Adipocyte (in vitro differentiated cells): ENCODE results near the gene STRN.
A peak's percentile ranks its signal among the peaks of the same experiment; 100 is the strongest.
"Not testable (repeated sequence)": the region's sequence is repeated elsewhere in the genome, so short reads cannot be mapped to it uniquely, and the experiment has no call there.

Source experiments
- DNase-seq: peaks from one replicate; pipeline ENCODE4 v3.0.0-alpha.2; 2015; ENCODE audit warnings: low read depth
- H3K27me3 ChIP-seq: replicated peaks from 2 replicates; pipeline ENCODE4 v1.7.0; 2013; ENCODE audit warnings: mild to moderate bottlenecking, low read length, moderate library complexity; ENCODE audit not compliant: control insufficient read depth, insufficient read depth
- H3K36me3 ChIP-seq: 2 replicates; pipeline ENCODE4 v1.7.0; 2013; ENCODE audit warnings: low read length, mild to moderate bottlenecking, moderate library complexity; ENCODE audit not compliant: control insufficient read depth, insufficient read depth, severe bottlenecking
- H3K4me1 ChIP-seq: 2 replicates; pipeline ENCODE4 v1.7.0; 2013; ENCODE audit warnings: mild to moderate bottlenecking, low read length, moderate library complexity; ENCODE audit not compliant: control insufficient read depth, insufficient read depth
- H3K4me3 ChIP-seq: 2 replicates; pipeline ENCODE4 v1.7.0; 2013; ENCODE audit warnings: mild to moderate bottlenecking, low read length, moderate library complexity
- H3K9ac ChIP-seq: 2 replicates; pipeline ENCODE4 v1.7.0; 2013; ENCODE audit warnings: mild to moderate bottlenecking, low read length, moderate library complexity
- H3K9me3 ChIP-seq: 2 replicates; pipeline ENCODE4 v1.7.0; 2013; ENCODE audit warnings: mild to moderate bottlenecking, low read length, moderate library complexity; ENCODE audit not compliant: control insufficient read depth

The STRN gene

DNA sequence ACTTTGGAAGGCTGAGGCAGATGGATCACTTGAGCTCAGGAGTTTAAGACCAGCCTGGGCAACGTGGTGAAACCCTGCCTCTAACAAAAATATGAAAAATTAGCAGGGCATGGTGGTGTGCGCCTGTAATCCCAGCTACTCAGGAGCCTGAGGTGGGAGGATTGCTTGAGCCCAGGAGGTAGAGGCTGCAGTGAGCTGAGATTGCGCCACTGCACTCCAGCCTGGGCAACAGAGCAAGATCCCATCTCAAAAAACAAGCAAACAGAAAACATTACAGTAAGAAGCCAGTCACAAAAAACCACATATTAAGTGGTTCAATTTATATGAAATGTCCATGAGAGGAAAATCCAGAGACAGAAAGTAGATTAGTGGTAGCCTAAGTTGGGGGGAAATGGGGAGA lies 12.7 kb upstream of the STRN start:
- not testable (repeated sequence) for H3K4me3 ChIP-seq, H3K9me3 ChIP-seq, DNase-seq, H3K9ac ChIP-seq, H3K4me1 ChIP-seq, H3K27me3 ChIP-seq
- H3K36me3 ChIP-seq: peaks cover 22% of the 10 kb centered on the region

DNA sequence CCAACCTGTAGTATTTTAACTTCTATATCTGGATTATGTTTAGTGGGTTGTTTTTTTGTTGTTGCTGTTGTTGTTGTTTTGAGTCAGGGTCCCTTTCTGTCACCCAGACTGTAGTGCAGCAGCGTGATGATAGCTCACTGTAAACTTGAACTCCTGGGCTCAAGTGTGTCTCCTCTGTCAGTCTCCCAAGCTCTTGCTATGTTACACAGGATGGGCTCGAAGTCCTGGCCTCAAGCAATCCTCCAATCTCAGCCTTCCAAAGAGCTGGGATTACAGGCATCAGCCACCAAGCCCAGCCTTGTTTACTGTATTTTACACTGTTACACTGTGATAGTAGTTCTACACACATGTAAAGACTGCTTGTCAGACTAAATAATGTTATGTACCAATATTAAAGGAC lies 9.7 kb upstream of the STRN start:
- H3K9me3 ChIP-seq: no peaks in the 10 kb centered on the region
- H3K9ac ChIP-seq: no peak overlapping the region
- DNase-seq: no peak
- peaks cover 11% of the 10 kb centered on the region for H3K36me3 ChIP-seq
- H3K4me3 ChIP-seq: no peak overlapping the region
- H3K27me3 ChIP-seq: no peaks in the 10 kb centered on the region
- no peaks in the 10 kb centered on the region for H3K4me1 ChIP-seq

DNA sequence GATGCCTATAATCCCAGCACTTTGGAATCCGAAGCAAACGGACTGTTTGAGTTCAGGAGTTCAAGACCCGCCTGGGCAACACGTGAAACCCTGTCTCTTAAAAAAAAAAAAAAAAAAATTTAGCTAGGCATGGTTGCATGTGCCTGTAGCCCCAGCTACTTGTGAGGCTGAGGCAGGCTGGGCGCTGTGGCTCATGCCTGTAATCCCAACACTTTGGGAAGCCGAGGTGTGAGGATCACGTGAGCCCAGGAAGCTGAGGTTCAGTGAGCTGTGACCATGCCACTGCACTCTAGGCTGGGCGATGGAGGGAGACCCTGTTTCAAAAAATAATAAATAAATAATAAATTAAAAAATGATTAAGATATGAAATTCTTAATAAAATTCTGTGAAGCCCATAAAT lies 9.0 kb upstream of the STRN start:
- no peak for DNase-seq
- Histone ChIP-seq H3K4me1 (no peaks in the 10 kb centered on the region), H3K9ac (no peak overlapping the region), H3K4me3 (no peak overlapping the region), H3K36me3 (peaks cover 5% of the 10 kb centered on the region), H3K27me3 (no peaks in the 10 kb centered on the region), H3K9me3 (no peaks in the 10 kb centered on the region)

DNA sequence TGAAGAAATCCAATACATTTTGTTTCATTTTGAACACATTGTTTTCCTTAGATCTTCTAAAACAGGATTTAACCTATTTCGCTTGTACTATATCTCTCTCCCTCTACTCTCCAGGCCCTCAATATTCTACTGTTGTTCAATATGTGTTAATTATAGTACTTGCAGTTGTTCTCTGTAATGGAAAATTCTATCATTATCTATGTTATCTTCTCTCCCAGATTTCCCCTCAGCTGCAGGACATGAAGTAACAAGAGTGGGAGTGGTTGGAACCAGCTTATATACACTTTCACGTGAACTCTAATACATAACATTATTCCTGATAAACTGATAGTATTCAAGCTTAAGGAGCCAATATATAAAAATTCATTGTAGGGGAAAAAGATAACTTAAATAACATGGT lies 7.0 kb upstream of the STRN start:
- H3K9me3 ChIP-seq: no peaks in the 10 kb centered on the region
- no peak overlapping the region for H3K4me3 ChIP-seq
- H3K9ac ChIP-seq: no peak overlapping the region
- H3K36me3 ChIP-seq: no peaks in the 10 kb centered on the region
- no peaks in the 10 kb centered on the region for H3K27me3 ChIP-seq
- DNase-seq: no peak
- no peaks in the 10 kb centered on the region for H3K4me1 ChIP-seq

GRCh38 chr2:36971990-36972389 lies 5.7 kb upstream of the STRN start:
- H3K9me3 ChIP-seq: no peaks in the 10 kb centered on the region
- H3K9ac ChIP-seq: no peak overlapping the region
- DNase-seq: no peak
- no peaks in the 10 kb centered on the region for H3K36me3 ChIP-seq
- no peak overlapping the region for H3K4me3 ChIP-seq
- peaks cover 5% of the 10 kb centered on the region for H3K4me1 ChIP-seq
- H3K27me3 ChIP-seq: no peaks in the 10 kb centered on the region

- Histone ChIP-seq H3K27me3 (no peaks in the 10 kb centered on the region), H3K4me1 (peaks cover 19% of the 10 kb centered on the region), H3K4me3 (peak overlapping the region; percentile 99), H3K9ac (peak overlapping the region; percentile 95), H3K36me3 (no peaks in the 10 kb centered on the region), H3K9me3 (no peaks in the 10 kb centered on the region)
- DNase-seq: no peak
Observed at GRCh38 chr2:36967236-36967876, 1.0 kb upstream of the STRN start.

DNA sequence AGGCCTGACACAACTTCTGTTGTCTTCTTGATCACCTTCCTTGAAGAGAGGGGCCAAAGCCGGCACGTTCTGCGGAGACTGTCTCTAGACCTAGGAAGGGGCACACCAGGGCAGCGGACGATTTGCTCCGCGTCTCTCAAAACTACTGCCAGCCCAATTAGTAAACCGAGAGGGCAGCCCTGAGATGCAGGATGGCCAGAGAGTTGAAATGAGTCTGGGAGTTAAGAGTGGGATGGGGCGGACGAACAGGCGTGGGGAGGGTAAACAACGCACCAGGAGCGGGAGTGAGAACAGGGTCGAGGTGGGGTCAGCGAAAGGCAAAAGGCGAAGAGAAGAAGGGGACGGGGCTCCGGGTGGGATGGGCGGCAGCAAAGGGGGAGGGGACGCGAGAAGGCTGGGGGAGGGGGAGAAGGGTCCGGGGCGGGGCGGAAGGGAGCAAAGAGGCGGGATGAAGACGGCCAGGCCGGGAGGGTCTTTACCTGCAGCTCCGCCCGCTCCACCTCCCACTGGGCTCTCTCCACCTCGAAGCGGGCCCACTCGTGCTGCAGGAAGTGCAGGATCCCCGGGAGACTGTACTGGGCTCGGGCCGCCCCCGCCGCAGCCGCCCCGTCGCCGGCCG lies 476 bp downstream of the STRN start:
- DNase-seq: peak; percentile 54
- H3K27me3 ChIP-seq: no peaks in the 10 kb centered on the region

DNA sequence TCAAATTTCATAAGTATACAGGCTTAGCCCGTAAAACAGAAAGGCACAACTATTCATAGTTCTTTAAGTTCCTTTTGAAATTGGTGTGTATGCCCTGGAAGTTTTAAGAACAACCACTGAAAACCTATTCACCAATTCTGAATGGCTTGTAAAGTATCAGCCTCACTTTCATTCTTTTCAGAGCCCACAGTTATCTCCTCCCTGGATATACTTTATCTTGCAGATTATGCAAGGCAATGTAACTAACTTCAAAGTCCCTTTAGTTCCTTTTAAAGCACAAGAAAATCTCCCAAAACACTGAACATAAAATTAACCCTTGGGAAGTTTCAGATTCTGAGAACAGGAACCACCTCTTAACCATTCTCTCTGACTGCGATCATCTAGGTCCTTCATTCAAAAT lies 1.1 kb downstream of the STRN start:
- peak overlapping the region; percentile 90 for H3K9ac ChIP-seq
- peaks cover 19% of the 10 kb centered on the region for H3K4me1 ChIP-seq
- H3K4me3 ChIP-seq: peak overlapping the region; percentile 98
- DNase-seq: peak; percentile 49
- H3K36me3 ChIP-seq: no peaks in the 10 kb centered on the region
- no peaks in the 10 kb centered on the region for H3K9me3 ChIP-seq
- no peaks in the 10 kb centered on the region for H3K27me3 ChIP-seq

More for the DNA sequence above, 476 bp downstream of the STRN start:
- Histone ChIP-seq H3K9me3 (no peaks in the 10 kb centered on the region), H3K4me3 (peak overlapping the region; percentile 98), H3K4me1 (peaks cover 19% of the 10 kb centered on the region), H3K36me3 (no peaks in the 10 kb centered on the region), H3K9ac (peak overlapping the region; percentile 90)

DNA sequence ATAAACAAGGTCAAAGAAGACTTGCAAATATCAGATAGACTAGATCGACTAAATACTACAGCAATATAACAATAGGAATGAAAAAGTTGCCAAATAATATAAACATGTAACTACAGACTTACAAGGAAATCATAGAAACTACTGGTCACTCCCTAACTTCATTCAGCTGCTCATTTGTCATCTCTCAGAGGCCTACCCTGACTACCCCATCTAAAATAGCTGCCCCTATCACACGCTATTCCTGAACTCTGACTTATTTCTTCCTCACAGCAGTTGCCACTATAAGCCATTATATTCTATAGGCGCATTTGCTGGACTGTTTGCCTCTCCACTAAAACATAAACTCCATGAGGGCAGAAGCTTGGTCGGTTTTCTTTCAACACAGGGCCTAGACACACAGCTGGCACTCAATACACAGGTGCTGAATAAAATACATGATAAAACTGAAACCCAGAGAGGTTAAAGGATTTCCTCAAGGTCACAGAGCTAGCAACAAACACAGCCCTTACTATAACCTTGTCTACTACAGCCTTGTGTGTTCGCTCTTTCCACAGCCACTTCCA lies 1.8 kb downstream of the STRN start:
- DNase-seq: no peak
- no peaks in the 10 kb centered on the region for H3K9me3 ChIP-seq
- peak overlapping the region; percentile 98 for H3K4me3 ChIP-seq
- H3K36me3 ChIP-seq: no peaks in the 10 kb centered on the region
- peaks cover 19% of the 10 kb centered on the region for H3K4me1 ChIP-seq
- H3K9ac ChIP-seq: peak overlapping the region; percentile 90
- H3K27me3 ChIP-seq: no peaks in the 10 kb centered on the region

- Histone ChIP-seq H3K9me3 (no peaks in the 10 kb centered on the region), H3K4me1 (peaks cover 19% of the 10 kb centered on the region), H3K9ac (no peak overlapping the region), H3K4me3 (no peak overlapping the region), H3K36me3 (no peaks in the 10 kb centered on the region), H3K27me3 (no peaks in the 10 kb centered on the region)
- no peak for DNase-seq
Observed at GRCh38 chr2:36963734-36964133, 2.6 kb downstream of the STRN start.

DNA sequence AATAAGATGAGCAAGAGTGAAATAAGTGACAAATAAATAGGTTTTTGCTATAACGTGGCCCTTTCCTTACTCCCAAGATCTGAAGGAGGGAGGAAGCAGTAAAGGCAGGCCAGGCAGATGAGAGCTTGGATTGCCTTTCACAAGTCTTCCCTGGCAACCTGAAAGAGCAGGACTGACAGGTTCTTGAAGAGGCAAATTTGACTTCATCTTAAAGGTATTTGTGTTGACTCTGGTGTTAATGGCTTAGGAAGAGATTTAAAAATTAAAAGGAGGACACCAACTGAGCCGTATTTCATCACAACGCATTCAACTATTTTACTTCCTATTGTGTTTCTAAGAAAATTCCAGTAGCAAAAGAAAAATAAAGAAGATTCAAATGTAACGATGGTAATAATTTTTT lies 3.2 kb downstream of the STRN start:
- Histone ChIP-seq H3K9ac (no peak overlapping the region), H3K36me3 (no peaks in the 10 kb centered on the region), H3K4me1 (peaks cover 19% of the 10 kb centered on the region), H3K9me3 (no peaks in the 10 kb centered on the region), H3K4me3 (no peak overlapping the region), H3K27me3 (no peaks in the 10 kb centered on the region)
- no peak for DNase-seq
